Measurements from ENCODE around the gene SELPLG.
"Not testable (repeated sequence)": the region's sequence is repeated elsewhere in the genome, so short reads cannot be mapped to it uniquely, and the experiment has no call there.

The SELPLG gene

GRCh38 chr12:108638141-108638827 lies 4.6 kb upstream of the SELPLG start:
- DNase-seq: no peak

- no peak for DNase-seq
Observed at GRCh38 chr12:108637222-108637971, 3.7 kb upstream of the SELPLG start.

GRCh38 chr12:108635997-108636808 lies 2.5 kb upstream of the SELPLG start:
- no peak for DNase-seq

GRCh38 chr12:108635201-108635996 lies 1.7 kb upstream of the SELPLG start:
- DNase-seq: peak; percentile 73

- peak; percentile 88 for DNase-seq
Observed at GRCh38 chr12:108634341-108634751, 652 bp upstream of the SELPLG start.

GRCh38 chr12:108633081-108633533 lies 587 bp downstream of the SELPLG start:
- no peak for DNase-seq

- not testable (repeated sequence) for DNase-seq
Observed at GRCh38 chr12:108631261-108631660, 2.4 kb downstream of the SELPLG start.

GRCh38 chr12:108630481-108631207 lies 3.0 kb downstream of the SELPLG start:
- DNase-seq: peak; percentile 28

- DNase-seq: peak; percentile 79
Observed at GRCh38 chr12:108629824-108630476, 3.7 kb downstream of the SELPLG start.

- DNase-seq: no peak
Observed at GRCh38 chr12:108629151-108629550, 4.5 kb downstream of the SELPLG start.

GRCh38 chr12:108627134-108627920 lies 6.4 kb downstream of the SELPLG start:
- no peak for DNase-seq

GRCh38 chr12:108625228-108625627 lies 8.5 kb downstream of the SELPLG start:
- DNase-seq: no peak

- DNase-seq: no peak
Observed at GRCh38 chr12:108623577-108623976, 10.1 kb downstream of the SELPLG start.

- no peak for DNase-seq
Observed at GRCh38 chr12:108622921-108623514, 10.7 kb downstream of the SELPLG start.

- no peak for DNase-seq
Observed at GRCh38 chr12:108622421-108622820, 11.3 kb downstream of the SELPLG start.

GRCh38 chr12:108621161-108621560 lies 12.5 kb downstream of the SELPLG start:
- no peak for DNase-seq

- no peak for DNase-seq
Observed at GRCh38 chr12:108620236-108620879, 13.3 kb downstream of the SELPLG start.

GRCh38 chr12:108619369-108620160 lies 14.1 kb downstream of the SELPLG start:
- DNase-seq: no peak

GRCh38 chr12:108618953-108619274 lies 14.8 kb downstream of the SELPLG start:
- DNase-seq: not testable (repeated sequence)

All from CD4-positive, alpha-beta T cell treated with Interleukin-4 for 4 hours (primary cell).